ENCODE data around the gene CDKN2B-AS1. TPM values are rescaled to one million over a fixed set of nuclear protein-coding genes. Genes with fewer than 3 reads are reported as not detected.

The CDKN2B-AS1 gene
- total RNA-seq, 1 donor from 2014 or later: 0.52 TPM

- Histone ChIP-seq H3K27me3 (ENCODE audit: control insufficient read depth in 3 of 3, insufficient read depth in 3 of 3, low read length in 3 of 3) (no peaks in the 10 kb centered on the region), H3K4me1 (ENCODE audit: control insufficient read depth in 3 of 3, insufficient read depth in 3 of 3, low read length in 3 of 3) (peaks cover 0 to 7% (median 2%) of the 10 kb centered on the region in 3 donors), H3K9me3 (ENCODE audit: control insufficient read depth in 3 of 3, low read length in 3 of 3) (no peaks in the 10 kb centered on the region), H3K9ac (ENCODE audit: low read depth in 1 of 3, low read length in 3 of 3) (no peak overlapping the region), H3K36me3 (ENCODE audit: control insufficient read depth in 3 of 3, insufficient read depth in 3 of 3, low read length in 3 of 3) (no peaks in the 10 kb centered on the region), H3K27ac (ENCODE audit: low read depth, low read length) (no peak overlapping the region), H3K4me3 (ENCODE audit: low read length in 3 of 3) (no peak overlapping the region)
Measured at GRCh38 chr9:22112870-22113821, 118.6 kb downstream of the CDKN2B-AS1 start.

GRCh38 chr9:22114956-22115355 lies 120.4 kb downstream of the CDKN2B-AS1 start:
- no peak overlapping the region for H3K9ac ChIP-seq (ENCODE audit: low read depth in 1 of 3, low read length in 3 of 3)
- H3K9me3 ChIP-seq (ENCODE audit: control insufficient read depth in 3 of 3, low read length in 3 of 3): no peaks in the 10 kb centered on the region
- H3K4me1 ChIP-seq (ENCODE audit: control insufficient read depth in 3 of 3, insufficient read depth in 3 of 3, low read length in 3 of 3): peaks cover 0 to 7% (median 2%) of the 10 kb centered on the region in 3 donors
- H3K27me3 ChIP-seq (ENCODE audit: control insufficient read depth in 3 of 3, insufficient read depth in 3 of 3, low read length in 3 of 3): no peaks in the 10 kb centered on the region
- H3K4me3 ChIP-seq (ENCODE audit: low read length in 3 of 3): no peak overlapping the region
- H3K36me3 ChIP-seq (ENCODE audit: control insufficient read depth in 3 of 3, insufficient read depth in 3 of 3, low read length in 3 of 3): no peaks in the 10 kb centered on the region
- H3K27ac ChIP-seq (ENCODE audit: low read depth, low read length): no peak overlapping the region

GRCh38 chr9:22116758-22117157 lies 122.2 kb downstream of the CDKN2B-AS1 start:
- Histone ChIP-seq H3K27me3 (ENCODE audit: control insufficient read depth in 3 of 3, insufficient read depth in 3 of 3, low read length in 3 of 3) (no peaks in the 10 kb centered on the region), H3K4me3 (ENCODE audit: low read length in 3 of 3) (no peak overlapping the region), H3K27ac (ENCODE audit: low read depth, low read length) (no peak overlapping the region), H3K9ac (ENCODE audit: low read depth in 1 of 3, low read length in 3 of 3) (no peak overlapping the region), H3K4me1 (ENCODE audit: control insufficient read depth in 3 of 3, insufficient read depth in 3 of 3, low read length in 3 of 3) (peaks cover 0 to 7% (median 2%) of the 10 kb centered on the region in 3 donors), H3K36me3 (ENCODE audit: control insufficient read depth in 3 of 3, insufficient read depth in 3 of 3, low read length in 3 of 3) (no peaks in the 10 kb centered on the region), H3K9me3 (ENCODE audit: control insufficient read depth in 3 of 3, low read length in 3 of 3) (no peaks in the 10 kb centered on the region)

GRCh38 chr9:22117511-22118384 lies 123.2 kb downstream of the CDKN2B-AS1 start:
- no peak overlapping the region for H3K27ac ChIP-seq (ENCODE audit: low read depth, low read length)
- no peaks in the 10 kb centered on the region for H3K27me3 ChIP-seq (ENCODE audit: control insufficient read depth in 3 of 3, insufficient read depth in 3 of 3, low read length in 3 of 3)
- H3K9me3 ChIP-seq (ENCODE audit: control insufficient read depth in 3 of 3, low read length in 3 of 3): peaks cover 0 to 2% (median 0%) of the 10 kb centered on the region in 3 donors
- no peak overlapping the region for H3K9ac ChIP-seq (ENCODE audit: low read depth in 1 of 3, low read length in 3 of 3)
- no peak overlapping the region for H3K4me3 ChIP-seq (ENCODE audit: low read length in 3 of 3)
- peaks cover 0 to 7% (median 2%) of the 10 kb centered on the region in 3 donors for H3K4me1 ChIP-seq (ENCODE audit: control insufficient read depth in 3 of 3, insufficient read depth in 3 of 3, low read length in 3 of 3)
- no peaks in the 10 kb centered on the region for H3K36me3 ChIP-seq (ENCODE audit: control insufficient read depth in 3 of 3, insufficient read depth in 3 of 3, low read length in 3 of 3)

GRCh38 chr9:22118810-22119521 lies 124.4 kb downstream of the CDKN2B-AS1 start:
- no peak overlapping the region for H3K9ac ChIP-seq (ENCODE audit: low read depth in 1 of 3, low read length in 3 of 3)
- no peak overlapping the region for H3K4me3 ChIP-seq (ENCODE audit: low read length in 3 of 3)
- H3K27me3 ChIP-seq (ENCODE audit: control insufficient read depth in 3 of 3, insufficient read depth in 3 of 3, low read length in 3 of 3): no peaks in the 10 kb centered on the region
- peaks cover 0 to 2% (median 0%) of the 10 kb centered on the region in 3 donors for H3K9me3 ChIP-seq (ENCODE audit: control insufficient read depth in 3 of 3, low read length in 3 of 3)
- no peaks in the 10 kb centered on the region for H3K36me3 ChIP-seq (ENCODE audit: control insufficient read depth in 3 of 3, insufficient read depth in 3 of 3, low read length in 3 of 3)
- peaks cover 0 to 7% (median 2%) of the 10 kb centered on the region in 3 donors for H3K4me1 ChIP-seq (ENCODE audit: control insufficient read depth in 3 of 3, insufficient read depth in 3 of 3, low read length in 3 of 3)
- H3K27ac ChIP-seq (ENCODE audit: low read depth, low read length): no peak overlapping the region

- H3K27me3 ChIP-seq (ENCODE audit: control insufficient read depth in 3 of 3, insufficient read depth in 3 of 3, low read length in 3 of 3): no peaks in the 10 kb centered on the region
- H3K4me3 ChIP-seq (ENCODE audit: low read length in 3 of 3): no peak overlapping the region
- H3K36me3 ChIP-seq (ENCODE audit: control insufficient read depth in 3 of 3, insufficient read depth in 3 of 3, low read length in 3 of 3): no peaks in the 10 kb centered on the region
- no peak overlapping the region for H3K9ac ChIP-seq (ENCODE audit: low read depth in 1 of 3, low read length in 3 of 3)
- no peak overlapping the region for H3K27ac ChIP-seq (ENCODE audit: low read depth, low read length)
- peaks cover 0 to 2% (median 0%) of the 10 kb centered on the region in 3 donors for H3K9me3 ChIP-seq (ENCODE audit: control insufficient read depth in 3 of 3, low read length in 3 of 3)
- H3K4me1 ChIP-seq (ENCODE audit: control insufficient read depth in 3 of 3, insufficient read depth in 3 of 3, low read length in 3 of 3): peaks cover 0 to 7% (median 2%) of the 10 kb centered on the region in 3 donors
Measured at GRCh38 chr9:22119522-22120158, 125.0 kb downstream of the CDKN2B-AS1 start.

GRCh38 chr9:22120159-22120549 lies 125.6 kb downstream of the CDKN2B-AS1 start:
- Histone ChIP-seq H3K36me3 (ENCODE audit: control insufficient read depth in 3 of 3, insufficient read depth in 3 of 3, low read length in 3 of 3) (no peaks in the 10 kb centered on the region), H3K4me3 (ENCODE audit: low read length in 3 of 3) (no peak overlapping the region), H3K9ac (ENCODE audit: low read depth in 1 of 3, low read length in 3 of 3) (no peak overlapping the region), H3K9me3 (ENCODE audit: control insufficient read depth in 3 of 3, low read length in 3 of 3) (peaks cover 0 to 2% (median 0%) of the 10 kb centered on the region in 3 donors), H3K27ac (ENCODE audit: low read depth, low read length) (no peak overlapping the region), H3K4me1 (ENCODE audit: control insufficient read depth in 3 of 3, insufficient read depth in 3 of 3, low read length in 3 of 3) (peaks cover 0 to 7% (median 2%) of the 10 kb centered on the region in 3 donors), H3K27me3 (ENCODE audit: control insufficient read depth in 3 of 3, insufficient read depth in 3 of 3, low read length in 3 of 3) (no peaks in the 10 kb centered on the region)

GRCh38 chr9:22120595-22120994 lies 126.0 kb downstream of the CDKN2B-AS1 start:
- Histone ChIP-seq H3K4me1 (ENCODE audit: control insufficient read depth in 3 of 3, insufficient read depth in 3 of 3, low read length in 3 of 3) (peaks cover 0 to 7% (median 2%) of the 10 kb centered on the region in 3 donors), H3K9ac (ENCODE audit: low read depth in 1 of 3, low read length in 3 of 3) (no peak overlapping the region), H3K27me3 (ENCODE audit: control insufficient read depth in 3 of 3, insufficient read depth in 3 of 3, low read length in 3 of 3) (no peaks in the 10 kb centered on the region), H3K27ac (ENCODE audit: low read depth, low read length) (no peak overlapping the region), H3K36me3 (ENCODE audit: control insufficient read depth in 3 of 3, insufficient read depth in 3 of 3, low read length in 3 of 3) (no peaks in the 10 kb centered on the region), H3K9me3 (ENCODE audit: control insufficient read depth in 3 of 3, low read length in 3 of 3) (peaks cover 0 to 2% (median 0%) of the 10 kb centered on the region in 3 donors), H3K4me3 (ENCODE audit: low read length in 3 of 3) (no peak overlapping the region)
